ENCODE measurements around the gene ECPAS.

- no peak for TF ChIP-seq EZH2 (IDR thresholded peaks at IDR 0.05; ENCODE audit: insufficient read depth, low read length)
- TF ChIP-seq, protein P1, sequence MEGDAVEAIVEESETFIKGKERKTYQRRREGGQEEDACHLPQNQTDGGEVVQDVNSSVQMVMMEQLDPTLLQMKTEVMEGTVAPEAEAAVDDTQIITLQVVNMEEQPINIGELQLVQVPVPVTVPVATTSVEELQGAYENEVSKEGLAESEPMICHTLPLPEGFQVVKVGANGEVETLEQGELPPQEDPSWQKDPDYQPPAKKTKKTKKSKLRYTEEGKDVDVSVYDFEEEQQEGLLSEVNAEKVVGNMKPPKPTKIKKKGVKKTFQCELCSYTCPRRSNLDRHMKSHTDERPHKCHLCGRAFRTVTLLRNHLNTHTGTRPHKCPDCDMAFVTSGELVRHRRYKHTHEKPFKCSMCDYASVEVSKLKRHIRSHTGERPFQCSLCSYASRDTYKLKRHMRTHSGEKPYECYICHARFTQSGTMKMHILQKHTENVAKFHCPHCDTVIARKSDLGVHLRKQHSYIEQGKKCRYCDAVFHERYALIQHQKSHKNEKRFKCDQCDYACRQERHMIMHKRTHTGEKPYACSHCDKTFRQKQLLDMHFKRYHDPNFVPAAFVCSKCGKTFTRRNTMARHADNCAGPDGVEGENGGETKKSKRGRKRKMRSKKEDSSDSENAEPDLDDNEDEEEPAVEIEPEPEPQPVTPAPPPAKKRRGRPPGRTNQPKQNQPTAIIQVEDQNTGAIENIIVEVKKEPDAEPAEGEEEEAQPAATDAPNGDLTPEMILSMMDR (IDR thresholded peaks at IDR 0.05; ENCODE audit: insufficient read depth, low read depth, low read length): no peak
Measured at GRCh38 chr9:111412280-111412679, 71.9 kb downstream of the ECPAS start.

Data from astrocyte (in vitro differentiated cells and primary cell).